HepG2 (cell line): Measurements from ENCODE around the gene ATP1A1. TPM values are rescaled to one million over a fixed set of nuclear protein-coding genes. Genes with fewer than 3 reads are reported as not detected.

ENCODE experiments used
- polyA plus RNA-seq, 8 experiments: library from polyadenylated mRNA; depleted of rRNA in 3 of 8; stranded (reverse) in 7 of 8; unstranded in 1 of 8; fragments of >200 nt; fragmentation: Illumina TruSeq in 4 of 8; extraction: Trizol in 4 of 8; gene quantifications; 2 replicates each; pipeline versions ENCODE4 v1.2.1 to v1.2.3, GENCODE V29; 2011 to 2016; ENCODE audit warnings: low read depth in 4 of 8, missing spikeins in 1 of 8, mixed read lengths in 1 of 8; ENCODE audit not compliant: insufficient read depth in 1 of 8
- small RNA-seq, 3 experiments: library from RNA; depleted of rRNA; stranded (forward); fragments of <200 nt; gene quantifications; one replicate each; pipeline ENCODE3, GENCODE V24; 2012; ENCODE audit warnings: low read depth in 2 of 3, low replicate concordance in 1 of 3; ENCODE audit not compliant: insufficient read length in 3 of 3, insufficient read depth in 2 of 3
- total RNA-seq, 5 experiments: library from RNA; depleted of rRNA; stranded (reverse); fragments of >200 nt; fragmentation: Illumina TruSeq; extraction: Trizol; gene quantifications; 2 replicates each; pipeline ENCODE4 v1.2.3, GENCODE V29; 2016; ENCODE audit warnings: low read depth in 1 of 5

Gene ATP1A1
- total and polyA plus RNA-seq, 2 of the 13 experiments (the other 11 are each of a cell fraction or from before 2014, with no cell fraction given): 280 to 705 TPM

Small RNA genes within 50 kb of the gene (small RNA-seq; reads per million reads assigned to genes)
- gene RF00019: 0 reads per million in 3 experiments
- 0 reads per million in 3 experiments for gene RNU6-817P

Other genes starting within 250 kb of the ATP1A1 start
- gene CD58, start 197.8 kb downstream of the ATP1A1 start, total RNA-seq (2016; rRNA removed; fragmentation: Illumina TruSeq; extraction: Trizol): 5.3 and 9.4 TPM in 2 replicates
- gene CD58, start 197.8 kb downstream of the ATP1A1 start, polyA plus RNA-seq (2011; rRNA removed): 10.3 and 13.5 TPM in 2 replicates